CD14-positive monocyte (primary cell): ENCODE measurements around the gene CCNDBP1. TPM values are rescaled to one million over a fixed set of nuclear protein-coding genes. Genes with fewer than 3 reads are reported as not detected.
"Not testable (repeated sequence)": the region's sequence is repeated elsewhere in the genome, so short reads cannot be mapped to it uniquely, and the experiment has no call there.

Source experiments
- DNase-seq, 3 donors: peaks; one replicate each; pipeline ENCODE4 v3.0.0-alpha.2; 2011 to 2022
- H2AFZ ChIP-seq: 2 replicates; pipeline ENCODE4 v1.6.0; 2012; ENCODE audit warnings: mild to moderate bottlenecking, low read depth, low read length, inconsistent platforms; ENCODE audit not compliant: insufficient read depth, poor library complexity, severe bottlenecking
- H3K27ac ChIP-seq, 2 donors: 1 replicate in 1 of 2; 2 replicates in 1 of 2; pipeline ENCODE4 v1.5.1; 2012 to 2013; ENCODE audit warnings: low read length in 2 of 2, control low read depth in 1 of 2, inconsistent platforms in 1 of 2, low read depth in 1 of 2, mild to moderate bottlenecking in 1 of 2
- H3K27me3 ChIP-seq, 2 donors: one replicate each; pipeline versions ENCODE4 v1.6.0 to v1.6.1; 2011 to 2013; ENCODE audit warnings: low read length in 2 of 2; ENCODE audit not compliant: control insufficient read depth in 2 of 2, insufficient read depth in 2 of 2
- H3K36me3 ChIP-seq, 2 donors: replicated peaks in 1 of 2; 1 replicate in 1 of 2; 2 replicates in 1 of 2; pipeline versions ENCODE4 v1.5.1 to v1.6.1; 2012 to 2013; ENCODE audit warnings: low read length in 2 of 2, control low read depth in 1 of 2, inconsistent platforms in 1 of 2, mild to moderate bottlenecking in 1 of 2; ENCODE audit not compliant: insufficient read depth in 2 of 2, control insufficient read depth in 1 of 2
- H3K4me1 ChIP-seq, 2 donors: 1 replicate in 1 of 2; 2 replicates in 1 of 2; pipeline versions ENCODE4 v1.5.1 to v1.6.1; 2012 to 2013; ENCODE audit warnings: low read length in 2 of 2, control low read depth in 1 of 2, inconsistent platforms in 1 of 2, mild to moderate bottlenecking in 1 of 2, moderate library complexity in 1 of 2; ENCODE audit not compliant: insufficient read depth in 2 of 2, control insufficient read depth in 1 of 2
- H3K4me2 ChIP-seq: replicated peaks from 2 replicates; pipeline ENCODE3; 2012; ENCODE audit warnings: low read length, moderate library complexity, mild to moderate bottlenecking; ENCODE audit not compliant: poor library complexity, severe bottlenecking; ENCODE audit errors: extremely low read depth
- H3K4me3 ChIP-seq, 3 experiments: fragments of 200-600 bp in 1 of 3; sonication (generic) in 1 of 3; replicated peaks in 1 of 3; 1 replicate in 2 of 3; 2 replicates in 1 of 3; pipeline ENCODE4 v1.5.1; 2011 to 2013; ENCODE audit warnings: low read length in 3 of 3, mild to moderate bottlenecking in 3 of 3, control low read depth in 2 of 3, low read depth in 2 of 3, inconsistent platforms in 1 of 3, moderate library complexity in 1 of 3
- H3K79me2 ChIP-seq: 2 replicates; pipeline ENCODE4 v1.6.0; 2012; ENCODE audit warnings: mild to moderate bottlenecking, control low read depth, inconsistent platforms, low read length, moderate library complexity; ENCODE audit not compliant: insufficient read depth
- H3K9ac ChIP-seq: 2 replicates; pipeline ENCODE4 v1.6.0; 2017; ENCODE audit warnings: low read length, mild to moderate bottlenecking; ENCODE audit not compliant: insufficient read depth, poor library complexity, severe bottlenecking
- H3K9me3 ChIP-seq, 2 donors: replicated peaks in 1 of 2; 1 replicate in 1 of 2; 2 replicates in 1 of 2; pipeline versions ENCODE4 v1.5.1 to v1.6.1; 2012 to 2013; ENCODE audit warnings: low read length in 2 of 2, control low read depth in 1 of 2; ENCODE audit not compliant: control insufficient read depth in 1 of 2, insufficient read depth in 1 of 2
- H4K20me1 ChIP-seq: 2 replicates; pipeline ENCODE4 v1.6.0; 2012; ENCODE audit warnings: mild to moderate bottlenecking, low read length, control low read depth, moderate library complexity; ENCODE audit not compliant: insufficient read depth
- H3K27ac Mint-ChIP-seq, 7 donors: one replicate each; pipeline ENCODE4 v1.8.0; 2020; ENCODE audit warnings: mild to moderate bottlenecking in 7 of 7, mixed read lengths in 7 of 7, moderate library complexity in 6 of 7, inconsistent platforms in 2 of 7
- H3K27me3 Mint-ChIP-seq, 3 donors: one replicate each; pipeline ENCODE4 v1.8.0; 2021 to 2022; ENCODE audit warnings: low read depth in 3 of 3, mild to moderate bottlenecking in 3 of 3, mixed read lengths in 3 of 3, moderate library complexity in 3 of 3, inconsistent platforms in 1 of 3
- H3K36me3 Mint-ChIP-seq, 2 donors: one replicate each; pipeline ENCODE4 v1.8.0; 2020; ENCODE audit warnings: mixed read lengths in 2 of 2, inconsistent platforms in 1 of 2, mild to moderate bottlenecking in 1 of 2
- H3K4me1 Mint-ChIP-seq: one replicate; pipeline ENCODE4 v1.8.0; 2020; ENCODE audit warnings: mild to moderate bottlenecking, mixed read lengths
- H3K4me3 Mint-ChIP-seq, 2 donors: one replicate each; pipeline ENCODE4 v1.8.0; 2020; ENCODE audit warnings: mild to moderate bottlenecking in 2 of 2, mixed read lengths in 2 of 2, moderate library complexity in 1 of 2
- H3K9me3 Mint-ChIP-seq, 7 donors: one replicate each; pipeline ENCODE4 v1.8.0; 2020 to 2022; ENCODE audit warnings: mixed read lengths in 7 of 7, mild to moderate bottlenecking in 6 of 7, moderate library complexity in 6 of 7, inconsistent platforms in 2 of 7
- CTCF ChIP-seq: fragments of 200-600 bp; IDR thresholded peaks from one replicate; pipeline ENCODE4 v1.8.0; 2022; ENCODE audit warnings: antibody characterized with exemption, mild to moderate bottlenecking
- WGBS: methylation state at CpG from one replicate; pipeline ENCODE4 v1.1.5; 2013; ENCODE audit warnings: missing lambda C conversion rate; ENCODE audit not compliant: insufficient coverage; 5-methylcytosine and 5-hydroxymethylcytosine counted together
- intact Hi-C, 2 donors: fragments of 100-400 bp; cut with micrococcal nuclease; formaldehyde crosslinking; loops; one replicate each; pipeline versions ENCODE4 v1.15.0 to v1.15.1; 2023
- polyA plus RNA-seq, 3 donors: library from polyadenylated mRNA; depleted of rRNA in 1 of 3; unstranded in 2 of 3; stranded (reverse) in 1 of 3; fragments of 300-500 nt in 2 of 3; fragments of >200 nt in 1 of 3; fragmentation: Illumina TruSeq in 2 of 3; gene quantifications; 1 replicate in 2 of 3; 2 replicates in 1 of 3; pipeline ENCODE4 v1.2.3, GENCODE V29; 2012 to 2021

Gene CCNDBP1
- polyA plus RNA-seq, 3 donors: 79.2 to 205 (median 196) TPM

- Mint-ChIP-seq H3K4me1 (no peaks in the 10 kb centered on the region), H3K4me3 (no peak overlapping the region), H3K27me3 (no peaks in the 10 kb centered on the region), H3K9me3 (peaks cover 0 to 3% (median 2%) of the 10 kb centered on the region in 7 donors), H3K36me3 (peaks cover 59 to 81% of the 10 kb centered on the region in 2 donors), H3K27ac (peak overlapping the region in 2 of 7 donors; percentile 32 to 46)
- no peak for DNase-seq
- H3K4me3 ChIP-seq: no peak overlapping the region
- H2AFZ ChIP-seq: no peak overlapping the region
- H3K4me1 ChIP-seq: no peaks in the 10 kb centered on the region
- TF ChIP-seq CTCF: no peak
- H3K79me2 ChIP-seq: no peaks in the 10 kb centered on the region
- H3K9ac ChIP-seq: no peak overlapping the region
- peaks cover 51 to 73% of the 10 kb centered on the region in 2 donors for H3K36me3 ChIP-seq
- no CpG with 5 or more reads among the region's 2 CpGs for WGBS
- no peaks in the 10 kb centered on the region for H4K20me1 ChIP-seq
- no peak overlapping the region for H3K4me2 ChIP-seq
- H3K27ac ChIP-seq: no peak overlapping the region
- intact Hi-C loops: no loop called here
- H3K9me3 ChIP-seq: no peaks in the 10 kb centered on the region
- H3K27me3 ChIP-seq: no peaks in the 10 kb centered on the region
These were observed 19.3 kb upstream of the CCNDBP1 start for GRCh38 chr15:43165801-43166325.

GRCh38 chr15:43167261-43167660, 17.9 kb upstream of the CCNDBP1 start:
- H3K4me2 ChIP-seq, H3K27me3 Mint-ChIP-seq, H3K4me3 ChIP-seq, H3K27me3 ChIP-seq, H3K4me3 Mint-ChIP-seq, H3K9me3 ChIP-seq, DNase-seq, H3K4me1 Mint-ChIP-seq, H3K79me2 ChIP-seq, H3K27ac ChIP-seq, intact Hi-C loops, H3K9ac ChIP-seq, H2AFZ ChIP-seq, H4K20me1 ChIP-seq, H3K27ac Mint-ChIP-seq, H3K9me3 Mint-ChIP-seq, H3K4me1 ChIP-seq: not testable (repeated sequence)
- 100% methylated on average over 2 of the region's 28 CpGs for WGBS
- H3K36me3 ChIP-seq: peaks cover 40 to 73% of the 10 kb centered on the region in 2 donors
- H3K36me3 Mint-ChIP-seq: peaks cover 56 to 79% of the 10 kb centered on the region in 2 donors
